Psoas muscle (tissue), 8 donors: ENCODE data around the gene RFC4. TPM values are rescaled to one million over a fixed set of nuclear protein-coding genes. Genes with fewer than 3 reads are reported as not detected.

Source experiments
- ATAC-seq, 4 donors: fragments of 200-7000 bp; cut with Tn5 transposase; one replicate each; pipeline ENCODE4 v1.9.1; 2020; ENCODE audit warnings: moderate library complexity in 3 of 4, mild to moderate bottlenecking in 2 of 4
- DNase-seq, 2 donors: peaks; one replicate each; pipeline ENCODE4 v3.0.0-alpha.2; 2020
- H3K27ac ChIP-seq: fragments of 200-600 bp; one replicate; pipeline ENCODE4 v1.8.0; 2022
- H3K27me3 ChIP-seq, 3 donors: fragments of 200-600 bp in 1 of 3; one replicate each; pipeline versions ENCODE4 v1.6.1 to v1.8.0; 2013 to 2022; ENCODE audit warnings: low read length in 2 of 3, mild to moderate bottlenecking in 2 of 3, moderate library complexity in 1 of 3; ENCODE audit not compliant: insufficient read depth in 3 of 3
- H3K36me3 ChIP-seq, 2 donors: fragments of 200-600 bp in 1 of 2; one replicate each; pipeline versions ENCODE4 v1.6.1 to v1.8.0; 2013 to 2022; ENCODE audit warnings: low read depth in 1 of 2, mild to moderate bottlenecking in 1 of 2, moderate library complexity in 1 of 2; ENCODE audit not compliant: insufficient read depth in 1 of 2
- H3K4me1 ChIP-seq: fragments of 200-600 bp; one replicate; pipeline ENCODE4 v1.8.0; 2022
- H3K4me3 ChIP-seq: fragments of 200-600 bp; one replicate; pipeline ENCODE4 v1.8.0; 2022; ENCODE audit warnings: mild to moderate bottlenecking
- H3K9me3 ChIP-seq: fragments of 200-600 bp; one replicate; pipeline ENCODE4 v1.8.0; 2022
- WGBS, 3 donors: extraction: QIAGEN DNeasy Blood & Tissue Kit; methylation state at CpG; one replicate each; pipeline versions ENCODE4 v1.1.6 to v1.1.7; 2013; 5-methylcytosine and 5-hydroxymethylcytosine counted together
- intact Hi-C, 2 donors: fragments of 100-400 bp; cut with DNase I; formaldehyde crosslinking; loops; one replicate each; pipeline versions ENCODE4 v1.11.0 to v1.14.2; 2022
- polyA plus RNA-seq, 3 donors: library from polyadenylated mRNA; stranded (reverse); fragments of 200-250 nt; gene quantifications; one replicate each; pipeline ENCODE4 v1.2.3, GENCODE V29; 2013
- total RNA-seq, 4 donors: library from RNA; stranded (reverse); fragmentation: NEBNext Ultra II Directional in 2 of 4; extraction: Animal tissue kit (Norgen Biotek cat#: 25700) in 2 of 4; gene quantifications; one replicate each; pipeline versions ENCODE4 v1.2.1 to v1.2.4, GENCODE V29; 2021 to 2023
- TF ChIP-seq, protein P1 (sequence below): fragments of 200-600 bp; IDR thresholded peaks from one replicate; pipeline ENCODE4 v1.8.0; 2022; ENCODE audit warnings: antibody characterized with exemption
- donor health status: healthy with polysubstance abuse.
- donor health status: DM: no; HTN: no; CAD: no; lungs with moderate emphysema.
- donor health status: Bipolar disorder and iron deficiency.
- donor health status: healthy.
- donor health status: DM: yes; HTN: yes; CAD: no.
- donor health status: DM: no; HTN: no; CAD: no.
- donor health status: DM: no; HTN: no; CAD: no.
- donor health status: DM: yes; HTN: yes; CAD: no.

The RFC4 gene
- total and polyA plus RNA-seq, 7 donors = 3.4 to 20.6 (median 8.1) TPM

DNA sequence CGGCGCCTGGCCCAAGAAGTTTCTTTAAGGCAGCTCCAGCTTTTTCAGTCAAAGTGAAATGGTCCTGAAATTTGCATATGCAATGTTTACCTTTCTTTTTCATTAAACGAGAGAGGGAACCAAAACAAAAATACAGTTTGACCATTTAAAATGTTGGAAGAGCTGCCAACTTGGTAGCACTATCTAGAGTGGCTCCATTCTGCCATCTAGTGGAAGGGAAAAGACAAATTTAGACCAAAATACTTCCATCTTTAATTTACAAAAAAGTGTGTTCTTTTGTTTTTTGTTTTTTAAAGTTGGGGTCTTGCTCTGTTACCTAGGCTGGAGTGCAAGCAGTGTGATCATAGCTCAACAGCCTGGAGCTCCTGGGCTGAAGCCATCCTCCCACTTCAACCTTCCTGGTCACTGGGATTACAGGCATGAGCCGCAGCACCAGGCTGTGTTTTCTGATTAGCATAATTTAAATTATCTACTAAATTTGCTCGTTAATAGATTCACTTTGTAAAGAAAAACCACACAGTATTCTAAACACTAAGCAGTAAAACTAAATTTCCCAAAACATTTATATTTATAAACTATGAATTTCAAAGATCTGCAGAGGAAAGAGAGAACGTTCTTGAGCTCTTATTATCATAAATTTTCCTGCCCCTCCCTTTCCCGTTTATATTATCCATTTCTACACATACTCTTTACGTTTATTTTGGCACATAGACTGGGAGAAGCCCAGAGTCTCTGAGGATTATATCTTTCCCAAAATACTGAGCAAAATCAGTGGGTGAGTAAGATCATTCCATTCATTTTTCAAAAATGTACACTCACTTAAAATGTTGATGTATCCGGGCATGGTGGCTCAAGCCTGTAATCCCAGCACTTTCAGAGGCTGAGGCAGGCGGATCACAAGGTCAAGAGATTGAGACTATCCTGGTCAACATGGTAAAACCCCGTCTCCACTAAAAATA, 15.4 kb upstream of the RFC4 start:
- intact Hi-C loops = loop anchor here (2.0 to 5.0 kb wide), 2 partner anchors 204 to 207 kb away; no protein-coding TSS in a partner anchor
- Histone ChIP-seq H3K27ac (no peak overlapping the region), H3K4me3 (no peak overlapping the region), H3K36me3 (no peaks in the 10 kb centered on the region), H3K4me1 (no peaks in the 10 kb centered on the region), H3K9me3 (no peaks in the 10 kb centered on the region), H3K27me3 (peaks cover 0 to 28% (median 13%) of the 10 kb centered on the region in 3 donors)
- TF ChIP-seq, protein P1, sequence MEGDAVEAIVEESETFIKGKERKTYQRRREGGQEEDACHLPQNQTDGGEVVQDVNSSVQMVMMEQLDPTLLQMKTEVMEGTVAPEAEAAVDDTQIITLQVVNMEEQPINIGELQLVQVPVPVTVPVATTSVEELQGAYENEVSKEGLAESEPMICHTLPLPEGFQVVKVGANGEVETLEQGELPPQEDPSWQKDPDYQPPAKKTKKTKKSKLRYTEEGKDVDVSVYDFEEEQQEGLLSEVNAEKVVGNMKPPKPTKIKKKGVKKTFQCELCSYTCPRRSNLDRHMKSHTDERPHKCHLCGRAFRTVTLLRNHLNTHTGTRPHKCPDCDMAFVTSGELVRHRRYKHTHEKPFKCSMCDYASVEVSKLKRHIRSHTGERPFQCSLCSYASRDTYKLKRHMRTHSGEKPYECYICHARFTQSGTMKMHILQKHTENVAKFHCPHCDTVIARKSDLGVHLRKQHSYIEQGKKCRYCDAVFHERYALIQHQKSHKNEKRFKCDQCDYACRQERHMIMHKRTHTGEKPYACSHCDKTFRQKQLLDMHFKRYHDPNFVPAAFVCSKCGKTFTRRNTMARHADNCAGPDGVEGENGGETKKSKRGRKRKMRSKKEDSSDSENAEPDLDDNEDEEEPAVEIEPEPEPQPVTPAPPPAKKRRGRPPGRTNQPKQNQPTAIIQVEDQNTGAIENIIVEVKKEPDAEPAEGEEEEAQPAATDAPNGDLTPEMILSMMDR = peak; percentile 70
- no peak for DNase-seq
- peak in 2 of 4 donors; percentile 42 to 63 for ATAC-seq
- 47 to 49% (median 48%) methylated on average over 11 of the region's 11 CpGs for WGBS, 3 donors

DNA sequence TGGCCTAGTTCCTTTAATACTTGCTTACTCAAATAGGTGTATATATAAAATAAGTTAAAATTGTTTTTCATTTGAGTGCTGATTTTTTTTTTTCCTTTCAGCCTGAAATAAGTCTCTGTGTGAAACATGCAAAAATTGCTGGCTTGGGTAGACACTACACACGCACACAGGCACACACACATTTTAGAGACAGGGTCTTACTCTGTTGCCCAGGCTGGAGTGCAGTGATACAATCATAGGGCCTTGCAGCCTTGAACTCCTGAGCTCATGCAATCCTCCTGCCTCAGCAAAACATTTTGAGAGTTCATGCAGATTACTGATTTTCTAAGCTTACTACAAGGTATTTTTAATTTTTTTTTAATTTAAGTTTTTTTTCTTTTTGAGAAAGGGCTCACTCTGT, 12.7 kb upstream of the RFC4 start:
- no peaks in the 10 kb centered on the region for H3K4me1 ChIP-seq
- TF ChIP-seq, protein P1 = no peak
- H3K27me3 ChIP-seq = peaks cover 0 to under 1% (median 0%) of the 10 kb centered on the region in 3 donors
- ATAC-seq (no peak), DNase-seq (no peak)
- WGBS, 3 donors = 80 to 95% (median 85%) methylated on average over 1 of the region's 1 CpG
- H3K9me3 ChIP-seq = no peaks in the 10 kb centered on the region
- no peaks in the 10 kb centered on the region for H3K36me3 ChIP-seq
- intact Hi-C loops = no loop called here
- H3K27ac ChIP-seq = no peak overlapping the region
- no peak overlapping the region for H3K4me3 ChIP-seq

DNA sequence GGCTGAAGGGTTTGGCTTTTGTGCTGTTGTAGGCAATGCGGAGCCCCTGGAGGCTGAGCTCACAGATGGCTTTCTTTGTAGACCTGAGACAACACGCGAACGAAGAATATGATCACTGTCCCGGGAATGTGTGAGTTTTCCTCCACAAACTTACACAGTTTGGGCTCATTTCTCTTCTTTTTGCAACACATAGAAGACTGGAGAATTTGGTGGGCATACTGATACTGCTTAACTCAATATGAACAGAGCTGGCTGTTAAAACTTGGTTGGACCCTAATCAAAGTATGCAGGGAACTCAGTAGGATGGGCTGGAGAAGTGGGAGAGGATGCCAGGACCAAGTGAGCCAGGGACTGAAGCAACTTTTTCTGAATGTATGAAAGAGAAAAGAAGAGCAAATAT, 12.2 kb upstream of the RFC4 start:
- Histone ChIP-seq H3K27me3 (no peaks in the 10 kb centered on the region), H3K4me3 (no peak overlapping the region), H3K36me3 (no peaks in the 10 kb centered on the region), H3K4me1 (no peaks in the 10 kb centered on the region), H3K9me3 (no peaks in the 10 kb centered on the region), H3K27ac (no peak overlapping the region)
- TF ChIP-seq, protein P1 = no peak
- ATAC-seq = no peak
- 83 to 87% (median 86%) methylated on average over 5 of the region's 5 CpGs for WGBS, 3 donors
- DNase-seq = no peak
- intact Hi-C loops = no loop called here

DNA sequence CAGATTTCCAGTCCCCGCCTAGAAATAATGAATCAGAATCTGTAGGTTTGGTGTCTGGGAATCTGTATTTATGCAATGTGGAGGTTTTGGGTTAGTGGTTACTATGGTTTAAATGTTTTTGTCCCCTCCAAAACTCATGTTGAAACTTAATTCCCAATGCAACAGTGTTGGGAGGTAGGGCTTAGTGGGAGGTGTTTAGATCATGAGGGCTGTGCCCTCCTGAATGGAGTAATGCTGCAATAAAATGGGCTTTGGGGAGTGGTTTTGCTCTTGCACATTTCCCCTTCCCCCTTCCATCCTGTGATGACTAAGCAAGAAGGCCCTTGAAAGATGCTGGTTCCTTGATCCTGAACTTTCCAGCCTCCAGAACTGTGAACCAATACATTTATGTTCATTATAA, 9.2 kb upstream of the RFC4 start:
- intact Hi-C loops = no loop called here
- DNase-seq = no peak
- Histone ChIP-seq H3K27me3 (peaks cover 0 to 7% (median 0%) of the 10 kb centered on the region in 3 donors), H3K4me1 (no peaks in the 10 kb centered on the region), H3K27ac (no peak overlapping the region), H3K9me3 (no peaks in the 10 kb centered on the region), H3K36me3 (no peaks in the 10 kb centered on the region), H3K4me3 (no peak overlapping the region)
- WGBS, 3 donors = 90 to 95% (median 93%) methylated on average over 1 of the region's 1 CpG
- TF ChIP-seq, protein P1 = no peak
- no peak for ATAC-seq
